HG03457 (cell line): ENCODE results near the gene SPNS1.

Source experiments
- ATAC-seq: cut with Tn5 transposase; IDR thresholded peaks from one replicate; pipeline ENCODE4 v1.9.1; 2021; ENCODE audit warnings: moderate number of reproducible peaks; ENCODE audit not compliant: unreplicated experiment

The SPNS1 gene

GRCh38 chr16:29025735-29026134 lies 51.2 kb downstream of the SPNS1 start:
- ATAC-seq, result no peak

GRCh38 chr16:29028457-29029167 lies 54.0 kb downstream of the SPNS1 start:
- ATAC-seq, result no peak

GRCh38 chr16:29029168-29029994 lies 54.8 kb downstream of the SPNS1 start:
- no peak for ATAC-seq

GRCh38 chr16:29030086-29030840 lies 55.7 kb downstream of the SPNS1 start:
- no peak for ATAC-seq
